Ishikawa (cell line): ENCODE results near the gene RMI1.

Source experiments
- CEBPB ChIP-seq: IDR thresholded peaks from 2 replicates; pipeline ENCODE4 v1.6.1; 2012
- CREB1 ChIP-seq: IDR thresholded peaks from 2 replicates; pipeline ENCODE4 v1.6.1; 2012; ENCODE audit warnings: low read depth
- EGR1 ChIP-seq: IDR thresholded peaks from 2 replicates; pipeline ENCODE4 v1.6.1; 2012
- EP300 ChIP-seq: IDR thresholded peaks from 2 replicates; pipeline ENCODE4 v1.6.1; 2012; ENCODE audit warnings: borderline replicate concordance
- FOXM1 ChIP-seq: IDR thresholded peaks from 2 replicates; pipeline ENCODE4 v1.6.1; 2012; ENCODE audit warnings: low read depth, borderline replicate concordance
- MAX ChIP-seq: IDR thresholded peaks from 2 replicates; pipeline ENCODE4 v1.6.1; 2012
- NFIC ChIP-seq: IDR thresholded peaks from 2 replicates; pipeline ENCODE4 v1.6.1; 2012
- RAD21 ChIP-seq: IDR thresholded peaks from 2 replicates; pipeline ENCODE4 v1.6.1; 2012; ENCODE audit warnings: low read depth
- REST ChIP-seq: IDR thresholded peaks from 2 replicates; pipeline ENCODE4 v1.6.1; 2012; ENCODE audit warnings: low read depth, mild to moderate bottlenecking
- TAF1 ChIP-seq: IDR thresholded peaks from 2 replicates; pipeline ENCODE4 v1.6.1; 2012; ENCODE audit warnings: low read depth, mild to moderate bottlenecking
- TCF12 ChIP-seq: IDR thresholded peaks from 2 replicates; pipeline ENCODE4 v1.6.1; 2012; ENCODE audit warnings: low read depth
- TEAD4 ChIP-seq: IDR thresholded peaks from 2 replicates; pipeline ENCODE4 v1.6.1; 2012
- USF1 ChIP-seq: IDR thresholded peaks from 2 replicates; pipeline ENCODE4 v1.6.1; 2012
- YY1 ChIP-seq: IDR thresholded peaks from 2 replicates; pipeline ENCODE4 v1.6.1; 2012; ENCODE audit warnings: low read depth
- ZBTB7A ChIP-seq: IDR thresholded peaks from 2 replicates; pipeline ENCODE4 v1.6.1; 2012; ENCODE audit warnings: low read depth

The RMI1 gene

GRCh38 chr9:83957248-83957513 is 23.4 kb upstream of the RMI1 start:
- TF ChIP-seq ZBTB7A (no peak), TCF12 (no peak), NFIC (no peak), EGR1 (no peak), CEBPB (no peak), EP300 (no peak), TAF1 (no peak)

- TF ChIP-seq EP300 (peak; percentile 21; the same call in 1 of the 2 replicates), MAX (no peak), NFIC (peak; percentile 60; the same call in 1 of the 2 replicates), TEAD4 (peak; percentile 88)
Observed at GRCh38 chr9:83959061-83959460, 21.5 kb upstream of the RMI1 start.

GRCh38 chr9:83960991-83961390 is 19.6 kb upstream of the RMI1 start:
- TF ChIP-seq USF1 (no peak), REST (no peak), YY1 (no peak)

- TF ChIP-seq FOXM1 (no peak), NFIC (0 out of 2 replicates have a peak, but pooled peaks have one; percentile 21), EP300 (no peak), EGR1 (no peak), CREB1 (no peak), MAX (no peak), USF1 (no peak), REST (no peak), RAD21 (no peak), CEBPB (peak; percentile 58), ZBTB7A (no peak)
Observed at GRCh38 chr9:83962165-83962564, 18.4 kb upstream of the RMI1 start.

- TF ChIP-seq FOXM1, result no peak
- TF ChIP-seq CEBPB, result no peak
- no peak for TF ChIP-seq EP300
- TF ChIP-seq TAF1, result no peak
- TF ChIP-seq TEAD4, result no peak
Observed at GRCh38 chr9:83964973-83965349, 15.6 kb upstream of the RMI1 start.

- TF ChIP-seq REST, result no peak
- TF ChIP-seq TAF1, result no peak
- no peak for TF ChIP-seq NFIC
- no peak for TF ChIP-seq USF1
- TF ChIP-seq ZBTB7A, result no peak
Observed at GRCh38 chr9:83965350-83966208, 15.0 kb upstream of the RMI1 start.
